Central memory CD8-positive, alpha-beta T cell (primary cell): ENCODE results near the gene ESYT3.
A peak's percentile ranks its signal among the peaks of the same experiment; 100 is the strongest.
"Not testable (repeated sequence)": the region's sequence is repeated elsewhere in the genome, so short reads cannot be mapped to it uniquely, and the experiment has no call there.

Source experiments
- ATAC-seq: fragments of 150-1000 bp; cut with Tn5 transposase; replicated peaks from 2 replicates; pipeline ENCODE4 v1.10.0; 2022; ENCODE audit warnings: mild to moderate bottlenecking, moderate FRiP score, moderate number of reproducible peaks; ENCODE audit not compliant: poor library complexity, severe bottlenecking; ENCODE audit errors: extremely low read depth
- DNase-seq, 2 donors: peaks; one replicate each; pipeline ENCODE4 v3.0.0; 2021; ENCODE audit warnings: low spot score in 2 of 2
- H3K27ac Mint-ChIP-seq: one replicate; pipeline ENCODE4 v1.8.0; 2022; ENCODE audit warnings: low read depth, mild to moderate bottlenecking, moderate library complexity, mixed read lengths
- H3K27me3 Mint-ChIP-seq: one replicate; pipeline ENCODE4 v1.8.0; 2022; ENCODE audit warnings: mixed read lengths
- H3K36me3 Mint-ChIP-seq: one replicate; pipeline ENCODE4 v1.8.0; 2022; ENCODE audit warnings: mild to moderate bottlenecking, moderate library complexity, mixed read lengths; ENCODE audit not compliant: insufficient read depth
- H3K4me1 Mint-ChIP-seq: one replicate; pipeline ENCODE4 v1.8.0; 2022; ENCODE audit warnings: mixed read lengths
- H3K4me3 Mint-ChIP-seq: one replicate; pipeline ENCODE4 v1.8.0; 2022; ENCODE audit warnings: mild to moderate bottlenecking, moderate library complexity, mixed read lengths
- H3K9me3 Mint-ChIP-seq: one replicate; pipeline ENCODE4 v1.8.0; 2022; ENCODE audit warnings: mixed read lengths

The ESYT3 gene

GRCh38 chr3:138423316-138423715 is 11.1 kb upstream of the ESYT3 start:
- Mint-ChIP-seq H3K27ac (no peak overlapping the region), H3K9me3 (no peaks in the 10 kb centered on the region), H3K36me3 (peaks cover 2% of the 10 kb centered on the region), H3K27me3 (peaks cover 11% of the 10 kb centered on the region), H3K4me1 (no peaks in the 10 kb centered on the region), H3K4me3 (no peak overlapping the region)
- ATAC-seq (no peak), DNase-seq (no peak)

- no peak overlapping the region for H3K4me3 Mint-ChIP-seq
- no peaks in the 10 kb centered on the region for H3K4me1 Mint-ChIP-seq
- H3K27ac Mint-ChIP-seq = no peak overlapping the region
- no peak for DNase-seq
- no peaks in the 10 kb centered on the region for H3K9me3 Mint-ChIP-seq
- ATAC-seq = no peak
- peaks cover 2% of the 10 kb centered on the region for H3K36me3 Mint-ChIP-seq
- H3K27me3 Mint-ChIP-seq = peaks cover 18% of the 10 kb centered on the region
These were observed 10.1 kb upstream of the ESYT3 start for GRCh38 chr3:138424323-138424722.

GRCh38 chr3:138426211-138426610 is 8.2 kb upstream of the ESYT3 start:
- Mint-ChIP-seq H3K9me3 (no peaks in the 10 kb centered on the region), H3K4me1 (no peaks in the 10 kb centered on the region), H3K27ac (no peak overlapping the region), H3K36me3 (peaks cover 2% of the 10 kb centered on the region), H3K27me3 (peaks cover 20% of the 10 kb centered on the region), H3K4me3 (no peak overlapping the region)
- DNase-seq (no peak), ATAC-seq (no peak)

- not testable (repeated sequence) for ATAC-seq, DNase-seq, H3K4me3 Mint-ChIP-seq, H3K9me3 Mint-ChIP-seq, H3K36me3 Mint-ChIP-seq, H3K27ac Mint-ChIP-seq, H3K4me1 Mint-ChIP-seq
- peaks cover 25% of the 10 kb centered on the region for H3K27me3 Mint-ChIP-seq
These were observed 7.7 kb upstream of the ESYT3 start for GRCh38 chr3:138426754-138427153.

GRCh38 chr3:138429665-138430064 is 4.8 kb upstream of the ESYT3 start:
- DNase-seq (no peak), ATAC-seq (no peak)
- H3K36me3 Mint-ChIP-seq = no peaks in the 10 kb centered on the region

GRCh38 chr3:138432576-138433240 is 1.7 kb upstream of the ESYT3 start:
- Mint-ChIP-seq H3K36me3 (no peaks in the 10 kb centered on the region), H3K9me3 (no peaks in the 10 kb centered on the region), H3K27me3 (peaks cover 73% of the 10 kb centered on the region), H3K4me1 (peaks cover 12% of the 10 kb centered on the region), H3K4me3 (no peak overlapping the region), H3K27ac (no peak overlapping the region)
- no peak for ATAC-seq
- DNase-seq = no peak

More at GRCh38 chr3:138429665-138430064, 4.8 kb upstream of the ESYT3 start:
- Mint-ChIP-seq H3K9me3 (no peaks in the 10 kb centered on the region), H3K4me3 (no peak overlapping the region), H3K27ac (no peak overlapping the region), H3K27me3 (peaks cover 49% of the 10 kb centered on the region), H3K4me1 (peaks cover 12% of the 10 kb centered on the region)

GRCh38 chr3:138433892-138434275 is 532 bp upstream of the ESYT3 start:
- DNase-seq (no peak), ATAC-seq (no peak)
- Mint-ChIP-seq H3K27me3 (peaks cover 81% of the 10 kb centered on the region), H3K27ac (no peak overlapping the region), H3K4me3 (peak overlapping the region; percentile 71), H3K9me3 (no peaks in the 10 kb centered on the region), H3K36me3 (no peaks in the 10 kb centered on the region), H3K4me1 (peaks cover 12% of the 10 kb centered on the region)

GRCh38 chr3:138434875-138435772 is 708 bp downstream of the ESYT3 start:
- Mint-ChIP-seq H3K4me1 (peaks cover 12% of the 10 kb centered on the region), H3K4me3 (peak overlapping the region; percentile 71), H3K36me3 (no peaks in the 10 kb centered on the region), H3K27me3 (peaks cover 69% of the 10 kb centered on the region), H3K27ac (no peak overlapping the region), H3K9me3 (no peaks in the 10 kb centered on the region)
- DNase-seq = no peak
- no peak for ATAC-seq

GRCh38 chr3:138435840-138436239 is 1.4 kb downstream of the ESYT3 start:
- ATAC-seq = no peak
- peak overlapping the region; percentile 31 for H3K4me3 Mint-ChIP-seq
- H3K36me3 Mint-ChIP-seq = no peaks in the 10 kb centered on the region
- peaks cover 12% of the 10 kb centered on the region for H3K4me1 Mint-ChIP-seq
- H3K9me3 Mint-ChIP-seq = no peaks in the 10 kb centered on the region
- no peak overlapping the region for H3K27ac Mint-ChIP-seq
- peaks cover 68% of the 10 kb centered on the region for H3K27me3 Mint-ChIP-seq
- DNase-seq = no peak

- peaks cover 55% of the 10 kb centered on the region for H3K27me3 Mint-ChIP-seq
- H3K27ac Mint-ChIP-seq = no peak overlapping the region
- H3K9me3 Mint-ChIP-seq = no peaks in the 10 kb centered on the region
- no peak overlapping the region for H3K4me3 Mint-ChIP-seq
- DNase-seq = no peak
- no peak for ATAC-seq
- H3K36me3 Mint-ChIP-seq = no peaks in the 10 kb centered on the region
- H3K4me1 Mint-ChIP-seq = peaks cover 12% of the 10 kb centered on the region
These were observed 2.9 kb downstream of the ESYT3 start for GRCh38 chr3:138437281-138437680.

- no peak overlapping the region for H3K4me3 Mint-ChIP-seq
- peaks cover 3% of the 10 kb centered on the region for H3K4me1 Mint-ChIP-seq
- DNase-seq (no peak), ATAC-seq (no peak)
- peaks cover 40% of the 10 kb centered on the region for H3K27me3 Mint-ChIP-seq
- no peaks in the 10 kb centered on the region for H3K36me3 Mint-ChIP-seq
- H3K9me3 Mint-ChIP-seq = no peaks in the 10 kb centered on the region
- H3K27ac Mint-ChIP-seq = no peak overlapping the region
These were observed 4.5 kb downstream of the ESYT3 start for GRCh38 chr3:138438896-138439295.

- no peaks in the 10 kb centered on the region for H3K9me3 Mint-ChIP-seq
- DNase-seq (no peak), ATAC-seq (no peak)
- H3K27ac Mint-ChIP-seq = no peak overlapping the region
- H3K4me3 Mint-ChIP-seq = no peak overlapping the region
- H3K4me1 Mint-ChIP-seq = no peaks in the 10 kb centered on the region
- H3K27me3 Mint-ChIP-seq = peaks cover 35% of the 10 kb centered on the region
- H3K36me3 Mint-ChIP-seq = no peaks in the 10 kb centered on the region
These were observed 5.2 kb downstream of the ESYT3 start for GRCh38 chr3:138439646-138440045.

GRCh38 chr3:138440121-138440521 is 5.7 kb downstream of the ESYT3 start:
- DNase-seq (no peak), ATAC-seq (no peak)
- Mint-ChIP-seq H3K4me3 (no peak overlapping the region), H3K27ac (no peak overlapping the region), H3K9me3 (no peaks in the 10 kb centered on the region), H3K36me3 (no peaks in the 10 kb centered on the region), H3K27me3 (peaks cover 35% of the 10 kb centered on the region), H3K4me1 (no peaks in the 10 kb centered on the region)
